Choroid plexus epithelial cell (primary cell): ENCODE measurements around the gene INSL6.
"Not testable (repeated sequence)": the region's sequence is repeated elsewhere in the genome, so short reads cannot be mapped to it uniquely, and the experiment has no call there.

ENCODE experiments used
- DNase-seq: peaks from one replicate; pipeline ENCODE4 v3.0.0-alpha.2; 2010; ENCODE audit warnings: low read depth
- H3K4me3 ChIP-seq: 2 replicates; pipeline ENCODE4 v1.5.1; 2011; ENCODE audit warnings: low read depth, mild to moderate bottlenecking, control low read depth, low read length, moderate library complexity
- TF ChIP-seq, protein P1 (sequence below): conservative IDR thresholded peaks from 2 replicates; pipeline ENCODE4 v1.5.1; 2011; ENCODE audit warnings: low read depth, mild to moderate bottlenecking, control low read depth, inconsistent platforms, low read length, moderate library complexity

INSL6 gene

DNA sequence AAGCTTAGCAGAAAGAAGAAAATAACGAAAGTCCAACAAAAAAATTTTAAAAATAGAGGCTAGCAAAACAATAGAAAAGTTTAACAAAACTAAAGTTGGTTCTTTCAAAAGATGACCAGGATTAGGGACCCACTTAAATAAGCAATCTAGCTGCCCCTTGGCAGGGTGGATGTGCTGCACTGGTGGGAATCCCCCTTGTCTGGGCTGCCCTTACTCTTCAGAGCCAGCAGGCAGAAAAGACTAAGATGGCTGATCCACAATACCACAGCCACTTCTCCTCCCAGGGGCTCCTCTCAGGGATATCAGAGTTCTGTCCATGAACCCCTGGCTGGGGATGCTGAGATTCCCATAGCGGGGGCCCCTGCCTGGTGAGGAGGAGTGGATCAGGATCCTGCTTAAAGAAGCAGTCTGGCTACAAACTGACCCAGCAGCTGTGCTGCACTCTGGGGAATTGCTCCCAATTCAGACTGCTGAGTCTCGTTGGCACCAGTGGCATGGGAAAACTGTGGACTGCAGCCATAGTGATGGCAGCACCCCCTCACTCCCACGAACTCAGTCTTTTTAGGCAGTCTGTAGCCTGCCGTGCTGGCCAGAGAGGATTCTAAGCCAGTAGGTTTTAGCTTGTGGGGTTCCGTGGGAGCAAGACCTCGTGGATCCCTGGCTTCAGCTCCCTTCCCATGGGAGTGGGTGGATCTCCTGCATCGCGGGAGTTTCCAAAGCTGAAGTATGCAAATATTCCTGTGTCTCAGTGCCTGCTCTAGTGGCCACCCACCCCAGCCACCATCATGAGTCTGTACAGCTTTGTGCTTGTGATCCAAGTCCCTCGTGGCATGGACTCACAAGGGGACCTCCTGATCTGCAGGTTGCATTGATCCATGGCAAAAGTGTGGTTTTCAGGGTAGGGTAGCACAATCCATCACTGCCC, 2.9 kb upstream of the INSL6 start:
- no peak overlapping the region for H3K4me3 ChIP-seq
- DNase-seq = no peak
- TF ChIP-seq, protein P1, sequence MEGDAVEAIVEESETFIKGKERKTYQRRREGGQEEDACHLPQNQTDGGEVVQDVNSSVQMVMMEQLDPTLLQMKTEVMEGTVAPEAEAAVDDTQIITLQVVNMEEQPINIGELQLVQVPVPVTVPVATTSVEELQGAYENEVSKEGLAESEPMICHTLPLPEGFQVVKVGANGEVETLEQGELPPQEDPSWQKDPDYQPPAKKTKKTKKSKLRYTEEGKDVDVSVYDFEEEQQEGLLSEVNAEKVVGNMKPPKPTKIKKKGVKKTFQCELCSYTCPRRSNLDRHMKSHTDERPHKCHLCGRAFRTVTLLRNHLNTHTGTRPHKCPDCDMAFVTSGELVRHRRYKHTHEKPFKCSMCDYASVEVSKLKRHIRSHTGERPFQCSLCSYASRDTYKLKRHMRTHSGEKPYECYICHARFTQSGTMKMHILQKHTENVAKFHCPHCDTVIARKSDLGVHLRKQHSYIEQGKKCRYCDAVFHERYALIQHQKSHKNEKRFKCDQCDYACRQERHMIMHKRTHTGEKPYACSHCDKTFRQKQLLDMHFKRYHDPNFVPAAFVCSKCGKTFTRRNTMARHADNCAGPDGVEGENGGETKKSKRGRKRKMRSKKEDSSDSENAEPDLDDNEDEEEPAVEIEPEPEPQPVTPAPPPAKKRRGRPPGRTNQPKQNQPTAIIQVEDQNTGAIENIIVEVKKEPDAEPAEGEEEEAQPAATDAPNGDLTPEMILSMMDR = no peak

- TF ChIP-seq, protein P1 = peak; percentile 93
- peak; percentile 85 for DNase-seq
- no peak overlapping the region for H3K4me3 ChIP-seq
These were observed 1.2 kb upstream of the INSL6 start for GRCh38 chr9:5186416-5187169.

DNA sequence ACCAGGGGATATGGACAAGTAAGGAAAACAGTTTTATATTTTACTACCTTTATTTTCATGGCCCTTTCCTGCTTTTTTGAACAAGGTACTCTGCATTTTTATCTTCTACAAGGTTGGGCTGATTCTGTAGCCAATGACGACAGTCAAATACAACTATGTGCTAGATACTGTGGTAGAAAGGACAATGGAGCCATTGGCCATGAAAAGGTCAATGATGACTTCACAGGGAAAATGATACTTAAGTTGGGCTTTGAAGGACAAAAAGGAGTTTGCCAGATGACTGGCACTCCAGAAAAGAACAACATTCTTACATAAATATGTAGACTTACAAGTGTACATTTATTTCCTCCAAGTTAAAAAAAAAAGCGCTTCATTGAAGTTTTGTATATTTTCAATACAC, 663 bp downstream of the INSL6 start:
- TF ChIP-seq, protein P1 = no peak
- H3K4me3 ChIP-seq = no peak overlapping the region
- DNase-seq = no peak

- H3K4me3 ChIP-seq, DNase-seq: not testable (repeated sequence)
These were observed 4.8 kb downstream of the INSL6 start for GRCh38 chr9:5180631-5181030.

GRCh38 chr9:5178126-5178805, 7.2 kb downstream of the INSL6 start:
- TF ChIP-seq, protein P1 = no peak
- no peak overlapping the region for H3K4me3 ChIP-seq
- DNase-seq = no peak

GRCh38 chr9:5146241-5146640, 39.2 kb downstream of the INSL6 start:
- TF ChIP-seq, protein P1 = no peak
- no peak for DNase-seq
- H3K4me3 ChIP-seq = no peak overlapping the region

- TF ChIP-seq, protein P1 = no peak
- DNase-seq = no peak
- no peak overlapping the region for H3K4me3 ChIP-seq
These were observed 41.2 kb downstream of the INSL6 start for GRCh38 chr9:5144217-5144616.
